Endothelial cell of umbilical vein (primary cell): Measurements from ENCODE around the gene AUTS2. TPM values are rescaled to one million over a fixed set of nuclear protein-coding genes. Genes with fewer than 3 reads are reported as not detected.

Experiments
- BruUV-seq: library from RNA; stranded (reverse); fragments of 400-500 nt; replicated peaks from 2 replicates; lab custom pipeline; 2021; lab: Mats Ljungman, UMichigan
- CTCF ChIA-PET: fragments of 300-600, 350-600 bp; sonication (Branson Sonifier 250); formaldehyde crosslinking; loops from one replicate; lab custom pipeline; 2021; ENCODE audit warnings: antibody characterized with exemption, inconsistent platforms; lab: Charles Lee
- POLR2A ChIA-PET: fragments of 300-600, 350-600 bp; sonication (Branson Sonifier 250); formaldehyde crosslinking; loops from one replicate; lab custom pipeline; 2021; ENCODE audit warnings: antibody characterized with exemption, inconsistent platforms; lab: Charles Lee
- DNase-seq: peaks from one replicate; pipeline ENCODE4 v3.0.0-alpha.2; 2011; ENCODE audit warnings: low read depth, low spot score
- FAIRE-seq: peaks from 2 replicates; lab custom pipeline; 2011; peaks lifted over from hg19 to GRCh38; lab: Jason Lieb, UNC
- H2AFZ ChIP-seq: 2 replicates; pipeline ENCODE4 v1.6.0; 2012; ENCODE audit warnings: low read depth, low read length, control low read depth, inconsistent platforms
- H3K27ac ChIP-seq: 2 replicates; pipeline ENCODE4 v1.5.1; 2011; ENCODE audit warnings: low read depth, mild to moderate bottlenecking, control low read depth, low read length, moderate library complexity; ENCODE audit not compliant: insufficient read depth
- H3K27me3 ChIP-seq, 2 experiments: 2 replicates each; pipeline versions ENCODE4 v1.6.0 to v1.6.1; 2011; ENCODE audit warnings: low read length in 2 of 2, mixed read lengths in 1 of 2; ENCODE audit not compliant: control insufficient read depth in 2 of 2, insufficient read depth in 2 of 2
- H3K36me3 ChIP-seq, 2 experiments: 2 replicates in 1 of 2; 3 replicates in 1 of 2; pipeline ENCODE4 v1.5.1; 2011; ENCODE audit warnings: low read length in 2 of 2, mild to moderate bottlenecking in 1 of 2, moderate library complexity in 1 of 2; ENCODE audit not compliant: control insufficient read depth in 2 of 2, insufficient read depth in 2 of 2; ENCODE audit errors: extremely low read depth in 1 of 2
- H3K4me1 ChIP-seq: 3 replicates; pipeline ENCODE4 v1.5.1; 2011; ENCODE audit warnings: mild to moderate bottlenecking, low read length; ENCODE audit not compliant: control insufficient read depth, insufficient read depth; ENCODE audit errors: extremely low read depth
- H3K4me2 ChIP-seq: 2 replicates; pipeline ENCODE4 v1.6.1; 2011; ENCODE audit warnings: low read length, control low read depth, mixed read lengths; ENCODE audit not compliant: insufficient read depth
- H3K4me3 ChIP-seq, 3 experiments: fragments of 200-600 bp in 1 of 3; sonication (generic), shearing (Covaris generic) in 1 of 3; replicated peaks in 1 of 3; 2 replicates each; pipeline ENCODE4 v1.5.1; 2011 to 2016; ENCODE audit warnings: control low read depth in 3 of 3, low read length in 3 of 3, mild to moderate bottlenecking in 2 of 3, inconsistent platforms in 1 of 3, low read depth in 1 of 3, moderate library complexity in 1 of 3; ENCODE audit not compliant: insufficient read depth in 1 of 3
- H3K79me2 ChIP-seq: 2 replicates; pipeline ENCODE4 v1.6.0; 2012; ENCODE audit warnings: low read length, inconsistent platforms; ENCODE audit not compliant: control insufficient read depth, insufficient read depth
- H3K9ac ChIP-seq: replicated peaks from 2 replicates; pipeline ENCODE3; 2011; ENCODE audit warnings: low read length, control low read depth; ENCODE audit not compliant: insufficient read depth; ENCODE audit errors: extremely low read depth
- H3K9me1 ChIP-seq: replicated peaks from 3 replicates; pipeline ENCODE4 v1.6.0; 2011; ENCODE audit warnings: mild to moderate bottlenecking, low read length; ENCODE audit not compliant: control insufficient read depth, insufficient read depth; ENCODE audit errors: extremely low read depth
- H3K9me3 ChIP-seq: replicated peaks from 2 replicates; pipeline ENCODE4 v1.5.1; 2012; ENCODE audit warnings: low read length, inconsistent platforms; ENCODE audit not compliant: control insufficient read depth, insufficient read depth
- H4K20me1 ChIP-seq: replicated peaks from 2 replicates; pipeline ENCODE3; 2011; ENCODE audit warnings: mild to moderate bottlenecking, low read length; ENCODE audit not compliant: control insufficient read depth, insufficient read depth; ENCODE audit errors: extremely low read depth
- EZH2 ChIP-seq: IDR thresholded peaks from 2 replicates; pipeline ENCODE4 v1.6.1; 2012; ENCODE audit warnings: borderline replicate concordance, low read depth, mild to moderate bottlenecking, moderate library complexity, low read length, inconsistent platforms; ENCODE audit not compliant: severe bottlenecking
- FOS ChIP-seq: IDR thresholded peaks from 2 replicates; pipeline ENCODE4 v1.6.1; 2011; ENCODE audit warnings: mild to moderate bottlenecking, low read length, moderate library complexity, borderline replicate concordance; ENCODE audit not compliant: insufficient read depth
- GATA2 ChIP-seq: IDR thresholded peaks from 2 replicates; pipeline ENCODE4 v1.7.0; 2011; ENCODE audit warnings: low read depth, mild to moderate bottlenecking, moderate library complexity, mixed read lengths, low read length; ENCODE audit not compliant: insufficient read length, insufficient read depth
- JUN ChIP-seq: IDR thresholded peaks from 2 replicates; pipeline ENCODE4 v1.6.1; 2011; ENCODE audit warnings: borderline replicate concordance, low read depth; ENCODE audit not compliant: insufficient read length, insufficient read depth
- MYC ChIP-seq: IDR thresholded peaks from one replicate; pipeline ENCODE4 v1.6.1; 2011; ENCODE audit warnings: mild to moderate bottlenecking, low read depth, low read length
- POLR2A ChIP-seq: IDR thresholded peaks from 2 replicates; pipeline ENCODE4 v1.6.1; 2012; ENCODE audit warnings: low read depth, mild to moderate bottlenecking, control low read depth, low read length
- POLR2AphosphoS5 ChIP-seq: IDR thresholded peaks from 2 replicates; pipeline ENCODE4 v1.6.1; 2012; ENCODE audit warnings: low read depth, mild to moderate bottlenecking, control low read depth, low read length, moderate library complexity; ENCODE audit not compliant: insufficient read depth
- dilution Hi-C: fragments of 300-500 bp; cut with MboI; formaldehyde crosslinking; loops from one replicate; pipeline ENCODE4 v1.15.0; 2019; ENCODE audit warnings: low sequenced_read_pairs; ENCODE audit not compliant: extremely low pct_ligation_motif_present
- intact Hi-C: fragments of 100-400 bp; cut with micrococcal nuclease; formaldehyde crosslinking; loops from one replicate; pipeline ENCODE4 v1.10.0; 2022
- polyA plus RNA-seq, 4 experiments: library from polyadenylated mRNA; depleted of rRNA in 3 of 4; stranded (reverse) in 3 of 4; unstranded in 1 of 4; fragments of >200 nt; gene quantifications; 2 replicates each; pipeline versions ENCODE4 v1.2.1 to v1.2.3, GENCODE V29; 2011 to 2012; ENCODE audit warnings: missing spikeins in 1 of 4
- total RNA-seq: library from RNA; stranded (reverse); gene quantifications from 2 replicates; pipeline ENCODE4 v1.2.3, GENCODE V29; 2021
- TF ChIP-seq, protein P1 (sequence below): IDR thresholded peaks from 2 replicates; pipeline ENCODE4 v1.6.1; 2011; ENCODE audit not compliant: insufficient read depth, insufficient read length
- TF ChIP-seq, protein P2 (sequence below), 2 donors: IDR thresholded peaks; 1 replicate in 1 of 2; 2 replicates in 1 of 2; pipeline ENCODE4 v1.5.1; 2011; ENCODE audit warnings: low read length in 2 of 2, mild to moderate bottlenecking in 2 of 2, moderate library complexity in 2 of 2, control low read depth in 1 of 2, inconsistent platforms in 1 of 2, low read depth in 1 of 2; ENCODE audit not compliant: insufficient read depth in 1 of 2; ENCODE audit errors: extremely low read depth in 1 of 2

The AUTS2 gene
- total and polyA plus RNA-seq, 2 donors (not counting 3 experiments of a cell fraction or from before 2014, with no cell fraction given) = 0.59 to 8.0 TPM

DNA sequence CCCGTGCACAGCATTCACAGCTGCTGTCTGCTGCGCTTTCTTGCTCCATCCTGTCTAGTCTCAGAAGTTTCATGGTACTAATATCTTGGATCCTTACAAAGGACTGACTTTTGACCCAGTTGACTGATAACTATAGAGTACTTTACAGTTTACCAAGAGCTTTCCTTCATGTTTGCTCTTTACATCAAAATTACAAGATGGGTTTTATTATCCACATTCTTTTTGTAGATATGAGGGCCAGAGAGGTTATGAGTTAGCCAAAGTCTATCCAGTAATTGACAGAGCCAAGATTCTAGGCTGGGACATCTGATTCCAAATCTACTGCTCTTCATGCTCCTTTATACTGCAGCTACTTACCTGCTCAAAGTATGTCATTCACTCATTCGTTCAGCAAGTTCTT is 218.2 kb downstream of the AUTS2 start:
- no peak overlapping the region for H2AFZ ChIP-seq
- H3K36me3 ChIP-seq = no peaks in the 10 kb centered on the region
- dilution Hi-C loops = no loop called here
- no peaks in the 10 kb centered on the region for H3K9me3 ChIP-seq
- H3K27ac ChIP-seq = no peak overlapping the region
- H3K4me3 ChIP-seq = no peak overlapping the region
- H3K27me3 ChIP-seq = no peaks in the 10 kb centered on the region
- FAIRE-seq (no peak), DNase-seq (no peak)
- POLR2A ChIA-PET = no interaction called here
- H4K20me1 ChIP-seq = no peaks in the 10 kb centered on the region
- BruUV-seq = no TSS peak
- H3K79me2 ChIP-seq = no peaks in the 10 kb centered on the region
- no peaks in the 10 kb centered on the region for H3K9me1 ChIP-seq
- TF ChIP-seq GATA2 = no peak
- TF ChIP-seq, protein P1, sequence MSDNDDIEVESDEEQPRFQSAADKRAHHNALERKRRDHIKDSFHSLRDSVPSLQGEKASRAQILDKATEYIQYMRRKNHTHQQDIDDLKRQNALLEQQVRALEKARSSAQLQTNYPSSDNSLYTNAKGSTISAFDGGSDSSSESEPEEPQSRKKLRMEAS = no peak
- TF ChIP-seq MYC = no peak
- no peak for TF ChIP-seq EZH2
- TF ChIP-seq POLR2AphosphoS5 = no peak
- no peak for TF ChIP-seq POLR2A
- TF ChIP-seq FOS = no peak
- TF ChIP-seq JUN = no peak
- TF ChIP-seq, protein P2, sequence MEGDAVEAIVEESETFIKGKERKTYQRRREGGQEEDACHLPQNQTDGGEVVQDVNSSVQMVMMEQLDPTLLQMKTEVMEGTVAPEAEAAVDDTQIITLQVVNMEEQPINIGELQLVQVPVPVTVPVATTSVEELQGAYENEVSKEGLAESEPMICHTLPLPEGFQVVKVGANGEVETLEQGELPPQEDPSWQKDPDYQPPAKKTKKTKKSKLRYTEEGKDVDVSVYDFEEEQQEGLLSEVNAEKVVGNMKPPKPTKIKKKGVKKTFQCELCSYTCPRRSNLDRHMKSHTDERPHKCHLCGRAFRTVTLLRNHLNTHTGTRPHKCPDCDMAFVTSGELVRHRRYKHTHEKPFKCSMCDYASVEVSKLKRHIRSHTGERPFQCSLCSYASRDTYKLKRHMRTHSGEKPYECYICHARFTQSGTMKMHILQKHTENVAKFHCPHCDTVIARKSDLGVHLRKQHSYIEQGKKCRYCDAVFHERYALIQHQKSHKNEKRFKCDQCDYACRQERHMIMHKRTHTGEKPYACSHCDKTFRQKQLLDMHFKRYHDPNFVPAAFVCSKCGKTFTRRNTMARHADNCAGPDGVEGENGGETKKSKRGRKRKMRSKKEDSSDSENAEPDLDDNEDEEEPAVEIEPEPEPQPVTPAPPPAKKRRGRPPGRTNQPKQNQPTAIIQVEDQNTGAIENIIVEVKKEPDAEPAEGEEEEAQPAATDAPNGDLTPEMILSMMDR (IDR thresholded peaks at IDR 0.05; ENCODE audit: extremely low read depth in 1 of 2, insufficient read depth in 1 of 2, low read depth in 1 of 2, low read length in 2 of 2) = no peak
- H3K4me2 ChIP-seq = no peak overlapping the region
- no peak overlapping the region for H3K9ac ChIP-seq
- intact Hi-C loops = no loop called here
- no peaks in the 10 kb centered on the region for H3K4me1 ChIP-seq
- CTCF ChIA-PET = no interaction called here
